Immature natural killer cell (primary cell): ENCODE results near the gene COPZ1. TPM values are rescaled to one million over a fixed set of nuclear protein-coding genes. Genes with fewer than 3 reads are reported as not detected.
"Not testable (repeated sequence)": the region's sequence is repeated elsewhere in the genome, so short reads cannot be mapped to it uniquely, and the experiment has no call there.

Experiments
- DNase-seq, 3 donors: peaks; one replicate each; pipeline ENCODE4 v3.0.0; 2022; ENCODE audit warnings: mixed read lengths in 1 of 3
- H3K27ac Mint-ChIP-seq, 6 donors: one replicate each; pipeline ENCODE4 v1.8.0; 2020; ENCODE audit warnings: mixed read lengths in 6 of 6, mild to moderate bottlenecking in 5 of 6, inconsistent platforms in 4 of 6, moderate library complexity in 3 of 6
- H3K27me3 Mint-ChIP-seq, 3 donors: one replicate each; pipeline ENCODE4 v1.8.0; 2020 to 2021; ENCODE audit warnings: low read depth in 3 of 3, mild to moderate bottlenecking in 3 of 3, mixed read lengths in 3 of 3, moderate library complexity in 3 of 3, inconsistent platforms in 1 of 3
- H3K36me3 Mint-ChIP-seq, 3 donors: one replicate each; pipeline ENCODE4 v1.8.0; 2020; ENCODE audit warnings: mixed read lengths in 3 of 3, inconsistent platforms in 2 of 3, mild to moderate bottlenecking in 2 of 3
- H3K4me1 Mint-ChIP-seq, 2 donors: one replicate each; pipeline ENCODE4 v1.8.0; 2020; ENCODE audit warnings: inconsistent platforms in 2 of 2, mild to moderate bottlenecking in 2 of 2, mixed read lengths in 2 of 2, moderate library complexity in 1 of 2
- H3K4me3 Mint-ChIP-seq, 5 donors: one replicate each; pipeline ENCODE4 v1.8.0; 2020; ENCODE audit warnings: mild to moderate bottlenecking in 5 of 5, mixed read lengths in 5 of 5, inconsistent platforms in 3 of 5, moderate library complexity in 3 of 5
- H3K9me3 Mint-ChIP-seq, 6 donors: one replicate each; pipeline ENCODE4 v1.8.0; 2020; ENCODE audit warnings: mild to moderate bottlenecking in 6 of 6, mixed read lengths in 6 of 6, inconsistent platforms in 4 of 6, moderate library complexity in 3 of 6
- polyA plus RNA-seq, 3 donors: library from polyadenylated mRNA; unstranded; fragments of 300-500 nt; fragmentation: Illumina TruSeq; gene quantifications; one replicate each; pipeline ENCODE4 v1.2.3, GENCODE V29; 2021

COPZ1 gene
- polyA plus RNA-seq = 100 to 1,000 TPM; 202 to 341 (median 202) TPM

- DNase-seq = peak; percentile 94 to 96 (median 94)
- H3K4me1 Mint-ChIP-seq = peaks cover 31 to 48% of the 10 kb centered on the region in 2 donors
- H3K27me3 Mint-ChIP-seq = peaks cover 5 to 8% (median 7%) of the 10 kb centered on the region in 3 donors
- H3K36me3 Mint-ChIP-seq = peaks cover 0 to 3% (median 0%) of the 10 kb centered on the region in 3 donors
- no peaks in the 10 kb centered on the region for H3K9me3 Mint-ChIP-seq
- peak within 1 kb of the TSS; percentile 95 to 100 (median 98) for H3K4me3 Mint-ChIP-seq
- peak within 1 kb of the TSS; percentile 94 to 100 (median 96) for H3K27ac Mint-ChIP-seq
Measured at GRCh38 chr12:54324617-54325441, at the start of gene COPZ1. TSS of gene COPZ1 (plus strand) at chr12:54325131. CDS start at chr12:54325164, 33 bp downstream.

- Mint-ChIP-seq H3K27me3 (peaks cover 0 to 1% (median 0%) of the 10 kb centered on the region in 3 donors), H3K4me1 (peaks cover 3 to 9% of the 10 kb centered on the region in 2 donors), H3K36me3 (peaks cover 2 to 8% (median 2%) of the 10 kb centered on the region in 3 donors), H3K9me3 (no peaks in the 10 kb centered on the region), H3K27ac (peak overlapping the region in 4 of 6 donors; percentile 19 to 55 (median 44)), H3K4me3 (no peak overlapping the region)
- no peak for DNase-seq
Measured at GRCh38 chr12:54276368-54276767, 48.6 kb upstream of the COPZ1 start.

- Mint-ChIP-seq H3K4me3 (peak overlapping the region in 1 of 5 donors; percentile 3), H3K27me3 (peaks cover 4 to 8% (median 4%) of the 10 kb centered on the region in 3 donors), H3K4me1 (peaks cover 3 to 9% of the 10 kb centered on the region in 2 donors)
Measured at GRCh38 chr12:54277823-54278276, 47.1 kb upstream of the COPZ1 start.

GRCh38 chr12:54279227-54279631 is 45.7 kb upstream of the COPZ1 start:
- Mint-ChIP-seq H3K27me3 (peaks cover 4 to 14% (median 10%) of the 10 kb centered on the region in 3 donors), H3K4me1 (peaks cover 3 to 9% of the 10 kb centered on the region in 2 donors), H3K4me3 (no peak overlapping the region), H3K27ac (no peak overlapping the region), H3K36me3 (peaks cover 19 to 27% (median 25%) of the 10 kb centered on the region in 3 donors), H3K9me3 (no peaks in the 10 kb centered on the region)
- no peak for DNase-seq

More at GRCh38 chr12:54277823-54278276, 47.1 kb upstream of the COPZ1 start:
- Mint-ChIP-seq H3K9me3 (no peaks in the 10 kb centered on the region), H3K27ac (peak overlapping the region in 2 of 6 donors; percentile 25 to 85), H3K36me3 (peaks cover 13 to 23% (median 13%) of the 10 kb centered on the region in 3 donors)
- DNase-seq = no peak

- peak; percentile 100 for DNase-seq
- Mint-ChIP-seq H3K4me3 (no peak within 1 kb of the TSS), H3K27me3 (peaks cover 4 to 14% (median 10%) of the 10 kb centered on the region in 3 donors), H3K9me3 (no peaks in the 10 kb centered on the region), H3K36me3 (peaks cover 25 to 31% (median 27%) of the 10 kb centered on the region in 3 donors), H3K27ac (no peak within 1 kb of the TSS), H3K4me1 (peaks cover 3 to 9% of the 10 kb centered on the region in 2 donors)
Measured at GRCh38 chr12:54279632-54280467, 45.1 kb upstream of the COPZ1 start, which contains the start of gene CBX5. TSS of gene CBX5 (minus strand) at chr12:54280122. CDS start at chr12:54257650, 22,472 bp downstream.

GRCh38 chr12:54280468-54281260 is 44.3 kb upstream of the COPZ1 start, which contains the start of gene HNRNPA1:
TSS of gene HNRNPA1 (plus strand) at chr12:54280726. CDS start at chr12:54280808, 82 bp downstream.
- Mint-ChIP-seq H3K27me3 (peaks cover 4 to 14% (median 9%) of the 10 kb centered on the region in 3 donors), H3K4me1 (peaks cover 3 to 9% of the 10 kb centered on the region in 2 donors), H3K4me3 (no peak within 1 kb of the TSS), H3K27ac (no peak within 1 kb of the TSS), H3K36me3 (peaks cover 25 to 38% (median 27%) of the 10 kb centered on the region in 3 donors), H3K9me3 (no peaks in the 10 kb centered on the region)
- DNase-seq = peak; percentile 98 to 99 (median 99)

GRCh38 chr12:54281261-54281638 is 43.7 kb upstream of the COPZ1 start:
- H3K27me3 Mint-ChIP-seq = peaks cover 4 to 14% (median 9%) of the 10 kb centered on the region in 3 donors
- H3K27ac Mint-ChIP-seq, DNase-seq, H3K4me3 Mint-ChIP-seq, H3K4me1 Mint-ChIP-seq, H3K9me3 Mint-ChIP-seq: not testable (repeated sequence)
- H3K36me3 Mint-ChIP-seq = peaks cover 25 to 44% (median 31%) of the 10 kb centered on the region in 3 donors

GRCh38 chr12:54281694-54282093 is 43.2 kb upstream of the COPZ1 start:
- not testable (repeated sequence) for H3K9me3 Mint-ChIP-seq, H3K27ac Mint-ChIP-seq

GRCh38 chr12:54282949-54283593 is 41.9 kb upstream of the COPZ1 start:
- Mint-ChIP-seq H3K9me3 (no peaks in the 10 kb centered on the region), H3K27me3 (peaks cover 4 to 17% (median 14%) of the 10 kb centered on the region in 3 donors), H3K36me3 (peaks cover 25 to 62% (median 37%) of the 10 kb centered on the region in 3 donors), H3K27ac (peak overlapping the region in 2 of 6 donors; percentile 86 to 92), H3K4me1 (peaks cover 0 to 2% of the 10 kb centered on the region in 2 donors), H3K4me3 (no peak overlapping the region)
- no peak for DNase-seq

More at GRCh38 chr12:54281694-54282093, 43.2 kb upstream of the COPZ1 start:
- not testable (repeated sequence) for H3K4me1 Mint-ChIP-seq, H3K4me3 Mint-ChIP-seq, DNase-seq
- H3K36me3 Mint-ChIP-seq = peaks cover 25 to 48% (median 31%) of the 10 kb centered on the region in 3 donors
- H3K27me3 Mint-ChIP-seq = peaks cover 4 to 17% (median 9%) of the 10 kb centered on the region in 3 donors

- H3K9me3 Mint-ChIP-seq, H3K4me1 Mint-ChIP-seq, DNase-seq: not testable (repeated sequence)
- peak overlapping the region in 4 of 6 donors; percentile 31 to 92 (median 81) for H3K27ac Mint-ChIP-seq
- H3K4me3 Mint-ChIP-seq = peak overlapping the region in 4 of 5 donors; percentile 16 to 80 (median 56)
- H3K36me3 Mint-ChIP-seq = peaks cover 25 to 65% (median 37%) of the 10 kb centered on the region in 3 donors
- peaks cover 4 to 19% (median 14%) of the 10 kb centered on the region in 3 donors for H3K27me3 Mint-ChIP-seq
Measured at GRCh38 chr12:54284070-54284780, 40.7 kb upstream of the COPZ1 start.

GRCh38 chr12:54285150-54286041 is 39.5 kb upstream of the COPZ1 start:
- Mint-ChIP-seq H3K4me3 (peak overlapping the region in 4 of 5 donors; percentile 32 to 60 (median 40)), H3K4me1 (peaks cover 0 to 2% of the 10 kb centered on the region in 2 donors), H3K27ac (peak overlapping the region; percentile 31 to 82 (median 63)), H3K27me3 (peaks cover 4 to 19% (median 14%) of the 10 kb centered on the region in 3 donors), H3K9me3 (no peaks in the 10 kb centered on the region), H3K36me3 (peaks cover 25 to 65% (median 37%) of the 10 kb centered on the region in 3 donors)
- DNase-seq = no peak
